HCT116 (cell line): ENCODE results near the gene SMIM20. TPM values are rescaled to one million over a fixed set of nuclear protein-coding genes. Genes with fewer than 3 reads are reported as not detected.

Experiments
- ATAC-seq: fragments of 200-7000 bp; cut with Tn5 transposase; 2 replicates; pipeline ENCODE4 v1.9.1; 2020; ENCODE audit warnings: mild to moderate bottlenecking, moderate library complexity
- BruUV-seq: library from RNA; stranded (reverse); fragments of 400-500 nt; replicated peaks from 2 replicates; lab custom pipeline; 2021; lab: Mats Ljungman, UMichigan
- CTCF ChIA-PET: fragments of 300-600 bp; sonication (Branson Sonifier 250); formaldehyde crosslinking; loops from one replicate; lab custom pipeline; 2021; ENCODE audit warnings: antibody characterized with exemption; lab: Charles Lee
- POLR2A ChIA-PET: fragments of 300-600, 350-600 bp; sonication (Branson Sonifier 250); formaldehyde crosslinking; loops from one replicate; lab custom pipeline; 2021; ENCODE audit warnings: antibody characterized with exemption; lab: Charles Lee
- RAD21 ChIA-PET, 2 experiments: fragments of 300-600 bp; sonication (Branson Sonifier 250); formaldehyde crosslinking; loops; one replicate each; lab custom pipeline; 2023; ENCODE audit warnings: low total read pairs in 2 of 2; ENCODE audit not compliant: uncharacterized antibody in 2 of 2, unreplicated experiment in 2 of 2, low non-redundant PET in 1 of 2; lab: Charles Lee
- DNase-seq: peaks from one replicate; pipeline ENCODE4 v3.0.0-alpha.2; 2010; ENCODE audit warnings: low read depth, low spot score
- H2AFZ ChIP-seq: fragments of 200-600 bp; shearing (Covaris generic), sonication (generic); 2 replicates; pipeline ENCODE4 v1.6.1; 2017; ENCODE audit warnings: low read depth, mixed run types, mixed read lengths, antibody characterized with exemption, low read length; ENCODE audit not compliant: poor library complexity, severe bottlenecking
- H3K27ac ChIP-seq: 2 replicates; pipeline ENCODE4 v1.5.1; 2012; ENCODE audit warnings: low read depth, low read length
- H3K27me3 ChIP-seq: fragments of 200-600 bp; sonication (generic); 2 replicates; pipeline ENCODE4 v1.6.1; 2016; ENCODE audit warnings: mixed run types, low read length, mixed read lengths; ENCODE audit not compliant: insufficient read depth
- H3K36me3 ChIP-seq, 2 experiments: fragments of 200-500 bp in 1 of 2; fragments of 200-600 bp in 1 of 2; sonication (Bioruptor generic) in 1 of 2; sonication (generic) in 1 of 2; 2 replicates each; pipeline versions ENCODE4 v1.5.1 to v1.6.1; 2014 to 2016; ENCODE audit warnings: low read length in 2 of 2, inconsistent platforms in 1 of 2, mixed read lengths in 1 of 2, mixed run types in 1 of 2; ENCODE audit not compliant: insufficient read depth in 2 of 2, control insufficient read depth in 1 of 2
- H3K4me1 ChIP-seq, 2 experiments: fragments of 200-600 bp in 1 of 2; sonication (generic) in 1 of 2; 2 replicates each; pipeline versions ENCODE4 v1.5.1 to v1.6.1; 2012 to 2017; ENCODE audit warnings: low read length in 2 of 2, inconsistent platforms in 1 of 2, mild to moderate bottlenecking in 1 of 2, mixed read lengths in 1 of 2, mixed run types in 1 of 2, moderate library complexity in 1 of 2; ENCODE audit not compliant: insufficient read depth in 2 of 2, control insufficient read depth in 1 of 2
- H3K4me2 ChIP-seq: fragments of 200-600 bp; sonication (generic); 2 replicates; pipeline ENCODE4 v1.6.1; 2017; ENCODE audit warnings: mixed run types, low read length, mixed read lengths
- H3K4me3 ChIP-seq, 2 experiments: fragments of 200-600 bp in 1 of 2; sonication (generic) in 1 of 2; replicated peaks in 1 of 2; 2 replicates each; pipeline ENCODE4 v1.5.1; 2011 to 2016; ENCODE audit warnings: low read length in 2 of 2, control low read depth in 1 of 2, low read depth in 1 of 2, mild to moderate bottlenecking in 1 of 2, mixed read lengths in 1 of 2, mixed run types in 1 of 2
- H3K79me2 ChIP-seq: fragments of 200-600 bp; sonication (generic); 2 replicates; pipeline ENCODE4 v1.6.1; 2017; ENCODE audit warnings: mild to moderate bottlenecking, mixed run types, low read length, moderate library complexity, mixed read lengths; ENCODE audit not compliant: insufficient read depth
- H3K9ac ChIP-seq: fragments of 200-600 bp; sonication (generic); 2 replicates; pipeline ENCODE4 v1.6.1; 2016; ENCODE audit warnings: low read length, mixed read lengths
- H3K9me2 ChIP-seq: fragments of 200-600 bp; sonication (generic), shearing (Covaris generic); 2 replicates; pipeline ENCODE4 v1.6.1; 2017; ENCODE audit warnings: mixed run types, mild to moderate bottlenecking, moderate library complexity; ENCODE audit not compliant: insufficient read depth
- H3K9me3 ChIP-seq, 2 experiments: fragments of 200-500 bp in 1 of 2; fragments of 200-600 bp in 1 of 2; sonication (Bioruptor generic) in 1 of 2; sonication (generic) in 1 of 2; 2 replicates each; pipeline ENCODE4 v1.6.1; 2014 to 2017; ENCODE audit warnings: low read length in 2 of 2, mixed read lengths in 2 of 2, inconsistent platforms in 1 of 2, low read depth in 1 of 2, mild to moderate bottlenecking in 1 of 2, mixed run types in 1 of 2, moderate library complexity in 1 of 2; ENCODE audit not compliant: control insufficient read depth in 1 of 2, insufficient read depth in 1 of 2
- H4K20me1 ChIP-seq: fragments of 200-600 bp; sonication (generic), shearing (Covaris generic); 2 replicates; pipeline ENCODE4 v1.6.1; 2017; ENCODE audit warnings: mixed run types, mild to moderate bottlenecking, moderate library complexity; ENCODE audit not compliant: insufficient read depth
- CBX3 ChIP-seq: IDR thresholded peaks from 2 replicates; pipeline ENCODE4 v1.6.1; 2012; ENCODE audit warnings: low read depth
- CEBPB ChIP-seq: IDR thresholded peaks from 2 replicates; pipeline ENCODE4 v1.6.1; 2012; ENCODE audit warnings: low read depth
- EGR1 ChIP-seq: IDR thresholded peaks from 2 replicates; pipeline ENCODE4 v1.6.1; 2012; ENCODE audit warnings: low read depth
- ELF1 ChIP-seq: IDR thresholded peaks from 2 replicates; pipeline ENCODE4 v1.6.1; 2012; ENCODE audit warnings: low read depth, borderline replicate concordance
- EZH2phosphoT487 ChIP-seq: fragments of 200-600 bp; IDR thresholded peaks from 2 replicates; pipeline ENCODE4 v1.6.1; 2018; ENCODE audit warnings: antibody characterized with exemption, borderline replicate concordance
- FOSL1 ChIP-seq: IDR thresholded peaks from 2 replicates; pipeline ENCODE4 v1.6.1; 2012; ENCODE audit warnings: low read depth
- JUND ChIP-seq: IDR thresholded peaks from 2 replicates; pipeline ENCODE4 v1.6.1; 2012
- POLR2A ChIP-seq: IDR thresholded peaks from 2 replicates; pipeline ENCODE4 v1.7.0; 2011; ENCODE audit warnings: borderline replicate concordance; ENCODE audit not compliant: insufficient read depth, insufficient read length; ENCODE audit errors: extremely low read depth
- RAD21 ChIP-seq: IDR thresholded peaks from 2 replicates; pipeline ENCODE4 v1.6.1; 2012; ENCODE audit warnings: low read depth, mild to moderate bottlenecking
- SIN3A ChIP-seq: IDR thresholded peaks from 2 replicates; pipeline ENCODE4 v1.6.1; 2012; ENCODE audit warnings: low read depth
- SP1 ChIP-seq: IDR thresholded peaks from 2 replicates; pipeline ENCODE4 v1.6.1; 2012; ENCODE audit warnings: low read depth
- SRF ChIP-seq: IDR thresholded peaks from 2 replicates; pipeline ENCODE4 v1.6.1; 2012; ENCODE audit warnings: low read depth
- TCF7L2 ChIP-seq: IDR thresholded peaks from 2 replicates; pipeline ENCODE4 v1.7.0; 2011; ENCODE audit warnings: borderline replicate concordance, inconsistent platforms; ENCODE audit not compliant: insufficient read depth, insufficient read length; ENCODE audit errors: extremely low read depth
- YY1 ChIP-seq: IDR thresholded peaks from 2 replicates; pipeline ENCODE4 v1.6.1; 2011; ENCODE audit warnings: low read length, low read depth, moderate library complexity, mild to moderate bottlenecking; ENCODE audit not compliant: insufficient replicate concordance; ENCODE audit errors: extremely low read depth
- ZFX ChIP-seq: fragments of 450-650 bp; IDR thresholded peaks from 2 replicates; pipeline ENCODE4 v1.6.1; 2017
- ZNF274 ChIP-seq: fragments of 200-500 bp; sonication (Bioruptor generic); IDR thresholded peaks from 2 replicates; pipeline ENCODE4 v1.6.1; 2014; ENCODE audit warnings: mild to moderate bottlenecking, low read depth, low read length, inconsistent platforms
- intact Hi-C: fragments of 100-400 bp; cut with micrococcal nuclease; formaldehyde crosslinking; loops from 2 replicates; pipeline ENCODE4 v1.10.0; 2022
- total RNA-seq: library from RNA; stranded (reverse); gene quantifications from one replicate; pipeline ENCODE4 v1.2.1, GENCODE V29; 2021; ENCODE audit not compliant: unreplicated experiment
- TF ChIP-seq, protein P1 (sequence below), 3 experiments: fragments of 200-600 bp in 1 of 3; sonication (generic) in 1 of 3; IDR thresholded peaks in 2 of 3; conservative IDR thresholded peaks in 1 of 3; 2 replicates each; pipeline ENCODE4 v1.5.1; 2012 to 2017; ENCODE audit warnings: low read depth in 2 of 3, low read length in 2 of 3, antibody characterized with exemption in 1 of 3, borderline replicate concordance in 1 of 3, control low read depth in 1 of 3, mild to moderate bottlenecking in 1 of 3, mixed read lengths in 1 of 3, mixed run types in 1 of 3, moderate library complexity in 1 of 3; ENCODE audit not compliant: insufficient read depth in 1 of 3
- TF ChIP-seq, protein P2 (sequence below): IDR thresholded peaks from 2 replicates; pipeline ENCODE4 v1.6.1; 2012
- TF ChIP-seq, protein P3 (sequence below): IDR thresholded peaks from 2 replicates; pipeline ENCODE4 v1.6.1; 2011; ENCODE audit warnings: mild to moderate bottlenecking, low read length, moderate library complexity; ENCODE audit not compliant: insufficient replicate concordance; ENCODE audit errors: extremely low read depth

The SMIM20 gene
- total RNA-seq, 1 experiment from 2014 or later: 36.9 TPM

- TF ChIP-seq, protein P1, sequence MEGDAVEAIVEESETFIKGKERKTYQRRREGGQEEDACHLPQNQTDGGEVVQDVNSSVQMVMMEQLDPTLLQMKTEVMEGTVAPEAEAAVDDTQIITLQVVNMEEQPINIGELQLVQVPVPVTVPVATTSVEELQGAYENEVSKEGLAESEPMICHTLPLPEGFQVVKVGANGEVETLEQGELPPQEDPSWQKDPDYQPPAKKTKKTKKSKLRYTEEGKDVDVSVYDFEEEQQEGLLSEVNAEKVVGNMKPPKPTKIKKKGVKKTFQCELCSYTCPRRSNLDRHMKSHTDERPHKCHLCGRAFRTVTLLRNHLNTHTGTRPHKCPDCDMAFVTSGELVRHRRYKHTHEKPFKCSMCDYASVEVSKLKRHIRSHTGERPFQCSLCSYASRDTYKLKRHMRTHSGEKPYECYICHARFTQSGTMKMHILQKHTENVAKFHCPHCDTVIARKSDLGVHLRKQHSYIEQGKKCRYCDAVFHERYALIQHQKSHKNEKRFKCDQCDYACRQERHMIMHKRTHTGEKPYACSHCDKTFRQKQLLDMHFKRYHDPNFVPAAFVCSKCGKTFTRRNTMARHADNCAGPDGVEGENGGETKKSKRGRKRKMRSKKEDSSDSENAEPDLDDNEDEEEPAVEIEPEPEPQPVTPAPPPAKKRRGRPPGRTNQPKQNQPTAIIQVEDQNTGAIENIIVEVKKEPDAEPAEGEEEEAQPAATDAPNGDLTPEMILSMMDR (IDR thresholded peaks at IDR 0.05 in 2 of 3, conservative IDR thresholded peaks at IDR 0.05 in 1 of 3; ENCODE audit: borderline replicate concordance in 1 of 3, insufficient read depth in 1 of 3, low read depth in 2 of 3, low read length in 2 of 3): no peak
- TF ChIP-seq EZH2phosphoT487: no peak
- TF ChIP-seq CBX3: 0 out of 2 replicates have a peak, but pooled peaks have one; percentile 61
Measured at GRCh38 chr4:25913851-25914669, at the start of gene SMIM20 (continued).

DNA sequence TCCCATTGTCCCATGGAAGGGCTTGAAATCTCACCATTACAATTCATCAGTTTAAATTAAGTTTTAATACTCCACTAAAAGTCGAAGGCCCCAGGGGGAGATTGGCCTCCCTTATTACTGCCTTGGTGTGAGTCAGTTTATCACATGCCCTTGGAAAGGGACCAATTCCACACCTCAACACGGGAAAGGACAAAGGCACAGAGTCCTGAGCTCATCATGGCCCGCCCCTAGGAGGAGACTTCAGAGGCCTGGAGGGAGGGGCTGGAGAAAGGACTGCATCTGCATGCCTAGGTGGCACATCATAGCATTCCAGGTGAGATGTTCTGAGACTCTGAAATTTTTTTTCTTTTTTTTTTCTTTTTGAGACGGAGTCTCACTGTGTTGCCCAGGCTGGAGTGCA lies 48.4 kb upstream of the SMIM20 start:
- Histone ChIP-seq H3K4me2 (peak overlapping the region; percentile 56), H3K27me3 (no peaks in the 10 kb centered on the region), H3K4me3 (no peak overlapping the region), H3K9me2 (no peaks in the 10 kb centered on the region), H4K20me1 (no peaks in the 10 kb centered on the region), H3K4me1 (peaks cover 17 to 43% of the 10 kb centered on the region in 2 experiments), H3K9ac (peak overlapping the region; percentile 8; the same call in 1 of the 2 replicates), H3K36me3 (no peaks in the 10 kb centered on the region), H3K27ac (0 out of 2 replicates have a peak overlapping the region, but pooled peaks have one; percentile 20), H2AFZ (peak overlapping the region; percentile 66), H3K79me2 (peaks cover 16% of the 10 kb centered on the region), H3K9me3 (no peaks in the 10 kb centered on the region)
- POLR2A ChIA-PET: interaction anchor here (1.4 kb wide), 1 partner anchor 11 kb away, joined by 3 read pairs; no protein-coding TSS in a partner anchor
- DNase-seq: peak; percentile 91
- intact Hi-C loops: no loop called here
- peak; percentile 88 for ATAC-seq
- CTCF ChIA-PET: interaction anchor here (1.0 to 1.3 kb wide), 3 partner anchors 11 to 424 kb away, joined by 3 to 4 read pairs (median 4); no protein-coding TSS in a partner anchor
- BruUV-seq: no TSS peak
- RAD21 ChIA-PET: interaction anchor here in 1 of 2 experiments (0.7 kb wide), 1 partner anchor 74 kb away, joined by 3 read pairs; no protein-coding TSS in a partner anchor
- TF ChIP-seq FOSL1: peak; percentile 52
- TF ChIP-seq CBX3: no peak
- no peak for TF ChIP-seq ELF1
- TF ChIP-seq SIN3A: no peak
- 0 out of 2 replicates have a peak, but pooled peaks have one; percentile 40 for TF ChIP-seq SP1
- TF ChIP-seq POLR2A: no peak
- TF ChIP-seq ZNF274: no peak
- TF ChIP-seq CEBPB: no peak
- no peak for TF ChIP-seq EGR1
- TF ChIP-seq ZFX: no peak
- no peak for TF ChIP-seq RAD21
- TF ChIP-seq JUND: peak; percentile 43
- TF ChIP-seq YY1: no peak
- TF ChIP-seq, protein P2, sequence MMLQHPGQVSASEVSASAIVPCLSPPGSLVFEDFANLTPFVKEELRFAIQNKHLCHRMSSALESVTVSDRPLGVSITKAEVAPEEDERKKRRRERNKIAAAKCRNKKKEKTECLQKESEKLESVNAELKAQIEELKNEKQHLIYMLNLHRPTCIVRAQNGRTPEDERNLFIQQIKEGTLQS: no peak
- no peak for TF ChIP-seq TCF7L2
- TF ChIP-seq, protein P3, sequence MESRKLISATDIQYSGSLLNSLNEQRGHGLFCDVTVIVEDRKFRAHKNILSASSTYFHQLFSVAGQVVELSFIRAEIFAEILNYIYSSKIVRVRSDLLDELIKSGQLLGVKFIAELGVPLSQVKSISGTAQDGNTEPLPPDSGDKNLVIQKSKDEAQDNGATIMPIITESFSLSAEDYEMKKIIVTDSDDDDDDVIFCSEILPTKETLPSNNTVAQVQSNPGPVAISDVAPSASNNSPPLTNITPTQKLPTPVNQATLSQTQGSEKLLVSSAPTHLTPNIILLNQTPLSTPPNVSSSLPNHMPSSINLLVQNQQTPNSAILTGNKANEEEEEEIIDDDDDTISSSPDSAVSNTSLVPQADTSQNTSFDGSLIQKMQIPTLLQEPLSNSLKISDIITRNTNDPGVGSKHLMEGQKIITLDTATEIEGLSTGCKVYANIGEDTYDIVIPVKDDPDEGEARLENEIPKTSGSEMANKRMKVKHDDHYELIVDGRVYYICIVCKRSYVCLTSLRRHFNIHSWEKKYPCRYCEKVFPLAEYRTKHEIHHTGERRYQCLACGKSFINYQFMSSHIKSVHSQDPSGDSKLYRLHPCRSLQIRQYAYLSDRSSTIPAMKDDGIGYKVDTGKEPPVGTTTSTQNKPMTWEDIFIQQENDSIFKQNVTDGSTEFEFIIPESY: no peak
- TF ChIP-seq SRF: no peak
